Stimulated activated CD8-positive, alpha-beta memory T cell treated with anti-CD3 and anti-CD28 coated beads, Interleukin-7, amount 100 ng/mL, for 1 hour (primary cell): Measurements from ENCODE around the gene SLC25A18.

ENCODE experiments used
- DNase-seq, 2 donors: peaks; one replicate each; pipeline ENCODE4 v3.0.0-alpha.2; 2020; ENCODE audit warnings: low read depth in 2 of 2

SLC25A18 gene

DNA sequence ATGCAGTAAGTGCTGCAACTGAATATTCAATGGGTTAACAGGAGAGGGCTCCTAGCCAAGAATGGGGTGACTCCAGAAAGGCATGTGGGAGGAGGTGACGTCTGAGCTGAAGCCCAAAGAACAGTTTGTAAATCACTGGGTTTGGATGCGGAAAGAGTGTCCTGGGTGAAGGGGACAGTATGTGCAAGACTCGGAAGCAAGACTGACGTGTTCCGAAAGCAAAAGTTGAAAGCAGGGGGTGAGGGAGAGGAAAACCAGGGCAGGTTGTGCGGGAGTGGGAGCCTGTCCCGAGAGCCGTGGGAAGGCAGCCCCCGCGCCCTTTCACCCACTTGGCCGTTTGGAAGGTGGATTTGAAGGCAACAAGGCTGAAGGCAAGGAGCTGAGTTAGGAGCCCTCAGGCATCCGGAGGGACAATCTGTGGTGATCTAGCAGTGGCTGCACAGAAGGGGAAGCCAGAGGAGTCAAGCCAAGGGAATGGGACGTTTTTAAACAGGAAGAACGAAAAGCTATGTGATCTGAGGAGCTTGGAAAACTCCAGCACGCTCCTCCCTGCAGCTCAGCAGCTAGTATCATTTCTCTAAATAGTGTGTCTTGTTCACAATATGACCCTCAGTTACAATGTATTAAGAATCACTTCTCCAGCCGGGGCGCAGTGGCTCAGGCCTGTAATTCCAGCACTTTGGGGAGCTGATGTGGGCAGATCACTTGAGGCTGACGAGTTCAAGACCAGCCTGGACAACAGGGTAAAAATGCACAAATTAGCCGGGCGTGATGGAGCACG is 7.7 kb downstream of the SLC25A18 start:
- DNase-seq = no peak

- DNase-seq = no peak
Measured at GRCh38 chr22:17575151-17575550, 11.9 kb downstream of the SLC25A18 start.

GRCh38 chr22:17575681-17576080 is 12.4 kb downstream of the SLC25A18 start:
- no peak for DNase-seq

- DNase-seq = no peak
Measured at GRCh38 chr22:17576470-17576869, 13.2 kb downstream of the SLC25A18 start.

- DNase-seq = no peak
Measured at GRCh38 chr22:17578136-17578754, 14.9 kb downstream of the SLC25A18 start.

DNA sequence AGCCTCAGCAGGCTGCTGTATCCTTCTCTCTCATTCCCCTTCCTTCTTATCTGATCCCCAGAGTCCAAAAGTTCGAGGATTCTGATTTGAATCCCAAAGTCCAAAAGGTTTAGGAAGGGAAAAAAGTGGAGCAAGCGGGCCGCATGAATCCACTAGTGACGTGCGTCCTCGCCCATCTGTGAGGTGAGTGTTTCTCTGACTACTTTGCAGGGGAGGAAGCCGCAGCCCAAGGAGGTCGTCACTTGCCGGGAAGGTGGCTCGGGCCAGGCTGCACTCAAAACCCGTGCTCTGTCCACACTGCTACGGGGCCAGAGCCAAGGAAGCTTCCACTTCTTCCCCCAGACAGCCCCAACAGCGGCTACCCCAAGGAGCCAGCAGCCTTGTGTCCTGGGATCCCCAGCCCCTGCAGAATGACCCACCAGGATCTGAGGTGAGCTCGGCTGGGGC is 16.3 kb downstream of the SLC25A18 start:
- no peak for DNase-seq

- no peak for DNase-seq
Measured at GRCh38 chr22:17580441-17581031, 17.2 kb downstream of the SLC25A18 start.

GRCh38 chr22:17581056-17581455 is 17.8 kb downstream of the SLC25A18 start:
- DNase-seq = no peak

DNA sequence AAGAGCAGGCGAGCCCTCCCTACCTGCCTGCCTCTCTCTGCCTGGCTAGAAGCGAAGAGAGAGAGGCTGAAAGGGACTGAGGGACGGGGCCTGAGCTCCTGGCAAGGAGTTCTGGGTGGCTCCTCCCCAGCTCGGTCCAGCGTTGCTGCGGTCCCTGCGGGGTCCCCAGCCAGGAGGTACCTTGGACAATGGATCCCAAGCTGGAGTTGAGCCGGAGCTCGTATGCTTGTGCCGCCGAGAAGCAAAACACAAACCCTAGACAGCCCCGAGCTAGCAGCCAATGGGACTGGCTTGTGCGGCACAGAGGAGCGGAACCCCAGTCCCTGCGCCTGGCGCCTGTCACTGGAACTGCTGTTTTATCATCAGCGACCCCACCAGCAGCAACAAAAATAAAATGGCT is 18.3 kb downstream of the SLC25A18 start:
- no peak for DNase-seq

DNA sequence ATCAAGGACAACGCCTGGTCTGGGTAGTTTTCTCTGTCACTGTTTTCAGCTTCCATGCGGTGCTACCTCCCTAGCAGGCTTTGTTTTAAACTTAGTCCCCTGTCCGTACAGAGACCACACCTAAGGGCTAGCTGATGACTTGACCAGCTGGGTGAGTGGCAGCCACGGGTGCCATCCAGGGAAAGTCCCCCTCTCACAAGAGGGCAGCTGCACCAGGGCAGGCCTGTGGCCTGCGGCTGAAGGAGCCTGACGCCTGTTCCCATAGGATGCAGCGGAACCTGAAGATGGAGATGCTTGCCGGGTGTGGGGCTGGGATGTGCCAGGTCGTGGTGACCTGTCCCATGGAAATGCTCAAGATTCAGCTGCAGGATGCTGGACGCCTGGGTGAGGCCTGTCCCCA is 19.9 kb downstream of the SLC25A18 start:
- DNase-seq = no peak

GRCh38 chr22:17586831-17587440 is 23.6 kb downstream of the SLC25A18 start:
- no peak for DNase-seq

GRCh38 chr22:17587629-17588028 is 24.3 kb downstream of the SLC25A18 start:
- DNase-seq = no peak

GRCh38 chr22:17588606-17589005 is 25.3 kb downstream of the SLC25A18 start:
- DNase-seq = no peak

DNA sequence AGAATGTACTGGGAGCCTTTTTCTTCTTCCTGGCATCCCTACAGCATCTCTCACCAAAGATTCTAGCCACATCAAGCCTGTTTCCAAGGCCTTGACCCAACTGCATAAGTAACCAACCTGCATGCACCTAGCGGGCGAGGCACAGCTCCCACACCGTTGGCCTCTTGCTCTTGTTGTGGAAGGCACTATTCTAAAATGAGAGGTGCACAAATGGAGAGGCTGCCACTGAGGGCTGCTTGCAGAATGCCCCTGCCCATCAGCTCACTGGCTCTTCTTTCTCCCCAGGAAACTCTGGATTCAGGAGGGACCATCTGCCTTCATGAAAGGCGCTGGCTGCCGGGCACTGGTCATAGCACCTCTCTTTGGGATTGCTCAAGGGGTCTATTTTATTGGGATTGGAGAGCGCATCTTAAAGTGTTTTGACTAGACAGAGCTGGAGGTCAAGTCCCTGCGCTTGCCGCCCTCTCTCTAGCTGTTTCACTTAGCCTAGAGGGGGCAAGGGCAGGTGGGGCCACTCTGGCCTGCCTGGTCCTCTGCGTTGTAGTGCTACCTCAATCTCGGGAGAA is 26.6 kb downstream of the SLC25A18 start:
- DNase-seq = no peak

DNA sequence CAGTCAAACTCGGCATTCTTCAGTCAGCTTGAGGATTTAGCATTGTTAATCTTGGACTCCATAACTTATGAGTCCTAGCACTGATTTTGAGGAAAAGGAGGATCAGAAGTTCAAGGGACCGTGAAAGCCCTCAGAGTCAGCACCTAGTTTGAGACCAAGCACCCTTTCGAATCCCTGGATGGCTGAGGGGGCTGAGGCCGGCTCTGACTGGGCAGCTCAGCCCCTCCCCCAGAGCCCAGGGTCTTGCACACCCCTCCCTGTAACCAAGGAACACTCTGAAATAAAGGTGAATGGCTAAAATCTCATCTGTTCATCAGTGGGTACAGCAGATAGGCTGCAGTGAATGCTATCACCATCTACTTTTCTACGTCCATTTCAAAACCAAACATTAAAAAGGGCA is 27.3 kb downstream of the SLC25A18 start:
- DNase-seq = no peak

DNA sequence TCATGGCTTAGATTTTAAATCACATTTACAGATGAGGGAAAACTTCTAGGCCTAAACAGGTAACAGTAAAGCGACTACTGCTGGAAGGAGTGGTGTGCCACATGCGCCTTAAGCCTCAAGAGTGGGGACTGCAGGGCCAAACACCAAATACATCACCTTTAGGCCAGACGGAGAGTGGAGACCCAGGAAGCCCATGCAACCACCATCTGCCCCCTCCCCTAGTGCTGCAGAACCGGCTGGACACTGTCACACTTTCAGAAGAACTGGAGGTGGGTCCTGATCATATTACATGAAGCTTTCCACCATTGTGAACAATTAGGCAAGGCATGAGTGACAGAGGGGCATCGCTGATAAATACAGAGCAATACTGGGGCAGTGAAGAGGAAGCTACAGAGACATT is 28.9 kb downstream of the SLC25A18 start:
- no peak for DNase-seq

DNA sequence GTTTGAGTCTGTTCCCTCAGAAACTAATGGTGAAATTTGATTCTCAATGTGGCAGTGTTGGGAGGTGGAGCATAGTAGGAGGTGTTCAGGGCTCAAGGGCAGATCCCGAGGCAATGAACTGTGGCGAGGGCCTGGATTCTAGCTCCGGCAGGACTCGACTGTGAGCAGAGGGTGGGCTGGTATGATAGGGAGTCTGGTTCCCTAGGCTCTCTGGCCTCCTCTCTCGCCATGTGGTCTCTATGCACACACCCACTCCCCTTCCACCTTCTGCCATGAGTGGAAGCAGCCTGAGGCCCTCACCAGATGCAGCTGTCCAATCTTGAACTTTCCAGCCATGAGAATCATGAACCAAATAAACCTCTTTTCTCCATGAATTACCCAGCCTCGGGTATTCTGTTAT is 32.9 kb downstream of the SLC25A18 start:
- no peak for DNase-seq

- no peak for DNase-seq
Measured at GRCh38 chr22:17597217-17597616, 33.9 kb downstream of the SLC25A18 start.

DNA sequence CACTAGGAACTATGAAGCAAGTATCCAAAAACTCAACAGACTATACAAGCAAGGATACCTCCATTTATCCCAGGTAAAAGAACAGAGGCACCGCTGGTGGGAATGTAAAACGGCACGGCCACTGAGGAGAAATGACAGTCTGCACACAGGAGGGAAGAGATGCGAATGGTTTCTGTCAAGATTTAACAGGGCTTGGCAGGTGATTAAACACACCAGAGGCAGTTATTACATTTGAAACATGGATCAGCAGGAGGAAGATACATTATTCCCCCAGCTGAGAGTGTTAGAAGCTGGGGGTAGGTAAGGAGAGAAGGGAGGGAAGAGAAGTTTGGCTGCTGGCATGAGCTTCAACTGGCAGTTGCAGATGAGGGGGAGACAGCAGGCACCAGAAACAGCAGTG is 35.0 kb downstream of the SLC25A18 start:
- no peak for DNase-seq

- DNase-seq = no peak
Measured at GRCh38 chr22:17601031-17601430, 37.7 kb downstream of the SLC25A18 start.

DNA sequence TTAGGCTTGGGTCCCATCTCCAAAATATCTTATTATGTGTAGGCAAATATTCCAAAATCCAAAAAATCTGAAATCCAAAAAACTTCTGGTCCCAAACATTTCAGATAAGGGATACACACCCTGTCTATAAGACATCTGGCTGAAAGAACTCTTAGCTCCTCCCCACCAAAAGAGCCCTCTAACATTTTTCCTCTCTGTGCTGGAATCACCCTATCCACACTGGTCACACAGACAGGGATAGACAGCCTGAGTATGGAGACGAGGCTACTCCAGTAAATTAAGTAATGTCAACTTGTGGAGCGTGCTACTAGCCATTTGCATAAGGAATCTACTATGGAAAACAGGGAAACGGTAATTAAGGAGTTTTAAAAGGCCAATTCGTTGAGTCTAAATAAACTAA is 40.4 kb downstream of the SLC25A18 start:
- no peak for DNase-seq

- no peak for DNase-seq
Measured at GRCh38 chr22:17606496-17606895, 43.2 kb downstream of the SLC25A18 start.
